Right renal cortex interstitium (tissue), 3 donors: ENCODE results near the gene TRMT11. TPM values are rescaled to one million over a fixed set of nuclear protein-coding genes. Genes with fewer than 3 reads are reported as not detected.
"Not testable (repeated sequence)": the region's sequence is repeated elsewhere in the genome, so short reads cannot be mapped to it uniquely, and the experiment has no call there.

Experiments
- DNase-seq, 3 donors: peaks; one replicate each; pipeline ENCODE4 v3.0.0-alpha.2; 2013; ENCODE audit warnings: low read depth in 3 of 3, low spot score in 2 of 3
- polyA plus RNA-seq, 3 donors: library from polyadenylated mRNA; unstranded; fragments of 120-200 nt; gene quantifications; one replicate each; pipeline ENCODE4 v1.2.1, GENCODE V29; 2013; ENCODE audit not compliant: insufficient read length in 3 of 3

The TRMT11 gene
- polyA plus RNA-seq, 3 donors = 34.2 to 39.2 (median 36.0) TPM

DNA sequence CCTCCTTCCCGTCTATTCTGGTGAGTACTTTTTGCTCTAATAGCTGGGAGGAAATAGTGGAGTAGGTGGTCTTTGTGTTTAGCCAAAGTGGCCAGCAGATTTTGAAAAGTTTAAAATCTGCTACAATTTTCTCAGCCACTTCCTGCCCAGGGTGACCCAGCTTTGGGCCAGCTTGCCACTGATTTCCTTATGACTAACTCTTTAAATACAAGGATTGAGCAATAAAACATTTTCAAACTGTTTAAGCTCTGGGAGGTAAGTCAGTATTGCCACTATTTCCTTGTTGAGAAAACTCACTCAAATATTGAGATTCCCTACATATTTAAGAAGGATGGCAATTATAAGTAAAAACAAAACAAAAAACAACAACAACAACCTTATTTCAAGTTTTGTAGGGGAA is 54.5 kb downstream of the TRMT11 start:
- no peak for DNase-seq

DNA sequence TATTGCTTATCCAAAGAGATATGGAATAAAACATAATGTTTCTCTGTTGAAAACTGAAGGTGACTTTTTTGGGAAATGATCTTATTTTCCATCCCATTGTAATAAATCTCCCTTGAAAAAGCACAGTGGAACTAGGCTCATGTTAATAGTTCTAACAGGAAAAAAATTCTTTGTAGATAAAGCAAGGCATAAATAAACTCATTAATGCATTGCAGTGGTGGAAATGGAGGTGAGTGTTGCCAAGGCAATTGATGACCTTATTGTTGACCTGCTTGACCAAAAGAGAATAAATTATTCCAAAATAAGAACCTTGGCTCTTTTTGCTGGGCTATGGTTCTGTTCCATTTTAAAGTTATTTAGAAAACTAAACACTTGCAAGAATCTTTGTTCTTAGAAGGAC is 55.2 kb downstream of the TRMT11 start:
- no peak for DNase-seq

DNA sequence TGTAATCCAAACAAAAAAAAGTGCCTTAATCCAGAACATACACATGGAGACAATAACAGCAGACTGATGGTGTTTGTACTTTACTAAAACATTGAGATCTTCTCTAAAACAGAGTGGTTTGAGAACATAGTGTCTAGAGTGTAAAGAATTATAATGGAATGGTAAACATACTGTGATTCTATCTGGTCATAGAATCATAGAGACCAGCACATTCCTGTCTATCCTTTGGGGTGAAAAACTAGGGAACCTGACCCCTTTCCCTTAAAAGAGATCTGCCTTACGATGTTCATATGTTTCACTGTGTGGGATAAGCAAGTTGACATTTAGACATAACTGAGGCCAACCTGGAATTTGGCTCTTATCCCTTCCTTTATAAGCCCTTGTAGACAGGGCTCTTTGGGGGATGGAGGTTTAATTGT is 55.7 kb downstream of the TRMT11 start:
- no peak for DNase-seq

- DNase-seq = no peak
Measured at GRCh38 chr6:126047648-126048047, 61.3 kb downstream of the TRMT11 start.

DNA sequence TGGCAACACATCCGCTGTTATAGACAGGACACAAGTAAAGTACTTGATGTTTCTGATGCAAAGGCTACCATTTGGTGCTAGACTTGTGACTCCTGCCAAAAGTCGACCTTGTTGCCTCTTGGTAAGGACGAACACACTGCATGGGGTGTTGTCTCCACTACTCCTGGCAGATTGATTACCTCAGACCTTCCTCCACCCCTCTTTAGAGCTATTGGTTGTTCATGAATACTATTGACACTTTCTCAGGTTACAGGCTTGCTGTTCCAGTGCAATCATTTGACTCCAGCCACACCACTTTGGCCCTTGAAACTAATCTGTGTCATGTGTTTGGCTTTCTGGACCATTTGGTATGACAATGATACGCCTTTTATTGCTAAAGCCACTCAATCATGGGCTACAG is 62.3 kb downstream of the TRMT11 start:
- DNase-seq = no peak

GRCh38 chr6:126050795-126051194 is 64.5 kb downstream of the TRMT11 start:
- no peak for DNase-seq

- DNase-seq = no peak
Measured at GRCh38 chr6:126051791-126052190, 65.5 kb downstream of the TRMT11 start.

- DNase-seq = no peak
Measured at GRCh38 chr6:126052485-126052884, 66.1 kb downstream of the TRMT11 start.

- no peak for DNase-seq
Measured at GRCh38 chr6:126054258-126054702, 67.9 kb downstream of the TRMT11 start.

- DNase-seq = no peak
Measured at GRCh38 chr6:126054802-126055201, 68.5 kb downstream of the TRMT11 start.

- no peak for DNase-seq
Measured at GRCh38 chr6:126055449-126055848, 69.1 kb downstream of the TRMT11 start.

- DNase-seq = no peak
Measured at GRCh38 chr6:126056355-126057004, 70.1 kb downstream of the TRMT11 start.

DNA sequence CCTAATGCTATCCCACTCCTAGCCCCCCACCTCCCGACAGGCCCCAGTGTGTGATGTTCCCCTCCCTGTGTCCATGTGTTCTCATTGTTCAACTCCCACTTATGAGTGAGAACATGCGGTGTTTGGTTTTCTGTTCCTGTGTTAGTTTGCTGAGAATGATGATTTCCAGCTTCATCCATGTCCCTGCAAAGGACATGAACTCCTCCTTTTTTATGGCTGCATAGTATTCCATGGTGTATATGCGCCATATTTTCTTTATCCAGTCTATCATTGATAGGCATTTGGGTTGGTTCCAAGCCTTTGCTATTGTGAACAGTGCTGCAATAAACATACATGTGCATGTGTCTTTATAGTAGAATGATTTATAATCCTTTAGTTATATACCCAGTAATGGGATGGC is 71.7 kb downstream of the TRMT11 start:
- not testable (repeated sequence) for DNase-seq

- DNase-seq = no peak
Measured at GRCh38 chr6:126060400-126060799, 74.1 kb downstream of the TRMT11 start.

GRCh38 chr6:126063512-126064146 is 77.3 kb downstream of the TRMT11 start:
- DNase-seq = no peak

- no peak for DNase-seq
Measured at GRCh38 chr6:126064257-126064747, 78.0 kb downstream of the TRMT11 start.

GRCh38 chr6:126064748-126065401 is 78.5 kb downstream of the TRMT11 start:
- no peak for DNase-seq

DNA sequence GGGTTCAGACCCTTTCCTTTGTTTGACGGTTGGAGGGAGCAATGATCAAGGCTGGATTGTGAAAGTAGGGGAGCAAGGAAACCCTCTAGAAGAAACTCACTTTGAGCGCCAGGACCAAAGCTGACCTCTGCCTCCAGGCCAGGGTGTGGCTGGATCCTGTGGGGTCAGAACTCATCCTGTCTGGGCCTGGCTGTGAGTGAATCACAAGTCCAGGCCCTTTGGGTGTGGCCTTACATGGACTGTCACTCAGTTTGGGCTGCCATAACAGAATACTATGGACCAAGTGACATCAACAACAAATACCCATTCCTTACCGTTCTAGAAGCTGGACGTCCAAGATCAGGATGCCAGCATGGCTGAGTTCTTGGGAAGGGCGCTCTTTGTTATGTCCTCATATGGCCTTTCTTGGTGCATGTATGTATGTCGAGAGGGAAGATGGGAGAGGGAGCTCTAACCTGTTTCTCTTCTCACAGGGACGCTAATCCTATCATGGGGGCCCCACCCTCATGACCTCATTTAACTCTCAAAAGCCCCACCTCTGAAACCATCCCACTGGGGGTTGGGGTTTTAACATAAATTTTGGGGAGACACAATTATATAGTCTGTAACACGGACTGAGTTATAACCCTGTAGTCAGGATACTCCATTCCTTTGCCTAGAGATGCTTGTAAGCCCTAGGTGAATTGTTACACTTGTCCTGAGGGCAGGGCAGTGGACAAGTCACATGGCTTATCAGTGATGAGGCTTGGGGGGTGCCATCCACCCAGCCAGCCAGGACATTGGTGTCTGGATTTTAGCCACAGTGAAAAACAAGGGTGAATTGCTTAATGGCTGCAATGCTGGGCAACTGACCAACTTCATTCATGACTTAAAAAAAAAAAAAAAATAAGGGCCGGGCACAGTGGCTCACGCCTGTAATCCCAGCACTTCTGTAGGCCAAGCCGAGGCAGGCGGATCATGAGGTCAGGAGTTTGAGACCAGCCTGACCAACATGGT is 80.0 kb downstream of the TRMT11 start:
- no peak for DNase-seq

GRCh38 chr6:126067073-126067472 is 80.7 kb downstream of the TRMT11 start:
- no peak for DNase-seq

- no peak for DNase-seq
Measured at GRCh38 chr6:126069449-126069848, 83.1 kb downstream of the TRMT11 start.
